ENCODE measurements around the gene PKNOX1. TPM values are rescaled to one million over a fixed set of nuclear protein-coding genes. Genes with fewer than 3 reads are reported as not detected.

The PKNOX1 gene
- total RNA-seq, 1 donor from 2014 or later, result 9.8 TPM

Small RNA genes lying within 50 kb of the gene (microRNA-seq; reads per million reads assigned to microRNA genes)
- gene MIR5692B (ENCODE audit: borderline number of aligned reads, borderline replicate concordance), result not detected

Small RNA genes lying within 50 kb of the gene (small RNA-seq; reads per million reads assigned to genes)
- not detected for gene MIR5692B

Other genes with a start within 250 kb of the PKNOX1 start
- gene WDR4, start 95.0 kb upstream of the PKNOX1 start, total RNA-seq, result 23.8 TPM
- gene NDUFV3, start 81.3 kb upstream of the PKNOX1 start, total RNA-seq, result 48.4 TPM
- not detected for gene ERVH48-1, start 48.9 kb upstream of the PKNOX1 start, total RNA-seq
- 4.2 TPM for gene CBS, start 101.3 kb downstream of the PKNOX1 start, total RNA-seq
- 41.0 TPM for gene U2AF1, start 133.0 kb downstream of the PKNOX1 start, total RNA-seq
- not detected for gene CRYAA, start 194.4 kb downstream of the PKNOX1 start, total RNA-seq

All from vagina (tissue), 2 donors.